Endodermal cell (in vitro differentiated cells): ENCODE data around the gene ERP27. TPM values are rescaled to one million over a fixed set of nuclear protein-coding genes. Genes with fewer than 3 reads are reported as not detected.

Experiments
- DNase-seq: peaks from one replicate; pipeline ENCODE4 v3.0.0-alpha.2; 2017
- H3K27ac ChIP-seq: 2 replicates; pipeline ENCODE4 v1.5.1; 2013; ENCODE audit warnings: mild to moderate bottlenecking, low read depth, low read length, moderate library complexity
- H3K27me3 ChIP-seq: 2 replicates; pipeline ENCODE4 v1.6.1; 2013; ENCODE audit warnings: mild to moderate bottlenecking, low read length, moderate library complexity; ENCODE audit not compliant: insufficient read depth, control insufficient read depth, poor library complexity, severe bottlenecking
- H3K36me3 ChIP-seq: 2 replicates; pipeline ENCODE4 v1.7.0; 2013; ENCODE audit warnings: mild to moderate bottlenecking, low read length, moderate library complexity; ENCODE audit not compliant: control insufficient read depth, insufficient read depth
- H3K4me1 ChIP-seq: one replicate; pipeline ENCODE4 v1.7.0; 2013; ENCODE audit warnings: low read length; ENCODE audit not compliant: control insufficient read depth, insufficient read depth
- H3K4me3 ChIP-seq: 2 replicates; pipeline ENCODE4 v1.5.1; 2013; ENCODE audit warnings: mild to moderate bottlenecking, low read length, moderate library complexity
- H3K9ac ChIP-seq: 2 replicates; pipeline ENCODE4 v1.6.1; 2013; ENCODE audit warnings: mild to moderate bottlenecking, low read length, moderate library complexity; ENCODE audit not compliant: poor library complexity, severe bottlenecking; ENCODE audit errors: extremely low read depth
- H3K9me3 ChIP-seq: 2 replicates; pipeline ENCODE4 v1.6.1; 2013; ENCODE audit warnings: mild to moderate bottlenecking, low read length, moderate library complexity; ENCODE audit not compliant: control insufficient read depth
- H3K27ac Mint-ChIP-seq: 2 replicates; pipeline ENCODE4 v1.8.0; 2020; ENCODE audit warnings: mixed read lengths
- H3K27me3 Mint-ChIP-seq: 2 replicates; pipeline ENCODE4 v1.8.0; 2021; ENCODE audit warnings: mild to moderate bottlenecking, mixed read lengths; ENCODE audit not compliant: insufficient read depth
- H3K36me3 Mint-ChIP-seq: 2 replicates; pipeline ENCODE4 v1.8.0; 2020; ENCODE audit warnings: low read depth, mixed read lengths
- H3K4me1 Mint-ChIP-seq: 2 replicates; pipeline ENCODE4 v1.8.0; 2020; ENCODE audit warnings: mixed read lengths
- H3K4me3 Mint-ChIP-seq: 2 replicates; pipeline ENCODE4 v1.8.0; 2020; ENCODE audit warnings: mild to moderate bottlenecking, moderate library complexity, mixed read lengths
- H3K9me3 Mint-ChIP-seq: 2 replicates; pipeline ENCODE4 v1.8.0; 2020; ENCODE audit warnings: mild to moderate bottlenecking, mixed read lengths
- CTCF ChIP-seq: fragments of 200-600 bp; sonication (generic); conservative IDR thresholded peaks from 2 replicates; pipeline ENCODE4 v1.5.0; 2021; ENCODE audit warnings: antibody characterized with exemption, mild to moderate bottlenecking
- WGBS, 2 experiments: methylation state at CpG; one replicate each; pipeline versions ENCODE4 v1.1.5 to v1.1.7; 2013; ENCODE audit warnings: missing lambda C conversion rate in 2 of 2, mixed read lengths in 1 of 2; ENCODE audit not compliant: insufficient coverage in 1 of 2, insufficient read length in 1 of 2; 5-methylcytosine and 5-hydroxymethylcytosine counted together
- total RNA-seq, 2 donors: library from RNA; stranded (reverse); fragmentation: NEBNext Ultra II Directional in 1 of 2; extraction: Animal tissue kit (Norgen Biotek cat#: 25700) in 1 of 2; gene quantifications; 2 replicates in 1 of 2; 3 replicates in 1 of 2; pipeline ENCODE4 v1.2.1, GENCODE V29; 2021

Gene ERP27
- total RNA-seq, 2 donors from 2014 or later: 0.15 to 0.22 TPM

GRCh38 chr12:14878488-14878887 is 59.8 kb downstream of the ERP27 start:
- DNase-seq: no peak
- no peak overlapping the region for H3K9ac ChIP-seq
- no peak overlapping the region for H3K27ac Mint-ChIP-seq
- H3K9me3 Mint-ChIP-seq: no peaks in the 10 kb centered on the region
- H3K4me3 Mint-ChIP-seq: no peak overlapping the region
- no peaks in the 10 kb centered on the region for H3K27me3 ChIP-seq
- no peaks in the 10 kb centered on the region for H3K36me3 Mint-ChIP-seq
- 100% methylated on average over 1 of the region's 1 CpG; no CpG with 5 or more reads in 1 of the 2 experiments for WGBS, 2 experiments
- no peaks in the 10 kb centered on the region for H3K4me1 Mint-ChIP-seq
- H3K9me3 ChIP-seq: no peaks in the 10 kb centered on the region
- no peaks in the 10 kb centered on the region for H3K36me3 ChIP-seq
- no peak overlapping the region for H3K4me3 ChIP-seq
- no peaks in the 10 kb centered on the region for H3K4me1 ChIP-seq
- H3K27ac ChIP-seq: no peak overlapping the region
- no peaks in the 10 kb centered on the region for H3K27me3 Mint-ChIP-seq
- no peak for TF ChIP-seq CTCF

GRCh38 chr12:14876833-14877232 is 61.5 kb downstream of the ERP27 start:
- Histone ChIP-seq H3K9me3 (no peaks in the 10 kb centered on the region), H3K4me3 (no peak overlapping the region), H3K27me3 (no peaks in the 10 kb centered on the region), H3K36me3 (no peaks in the 10 kb centered on the region), H3K27ac (no peak overlapping the region), H3K9ac (no peak overlapping the region), H3K4me1 (no peaks in the 10 kb centered on the region)
- H3K36me3 Mint-ChIP-seq: no peaks in the 10 kb centered on the region
- no peak overlapping the region for H3K4me3 Mint-ChIP-seq
- no peak overlapping the region for H3K27ac Mint-ChIP-seq
- no peak for DNase-seq
- no peak for TF ChIP-seq CTCF
- 87 to 89% methylated on average over 1 to 2 of the region's 2 CpGs for WGBS, 2 experiments
- H3K27me3 Mint-ChIP-seq: no peaks in the 10 kb centered on the region
- H3K9me3 Mint-ChIP-seq: no peaks in the 10 kb centered on the region
- no peaks in the 10 kb centered on the region for H3K4me1 Mint-ChIP-seq

GRCh38 chr12:14874882-14875281 is 63.5 kb downstream of the ERP27 start:
- no peaks in the 10 kb centered on the region for H3K4me1 ChIP-seq
- no peaks in the 10 kb centered on the region for H3K4me1 Mint-ChIP-seq
- H3K4me3 Mint-ChIP-seq: no peak overlapping the region
- no peaks in the 10 kb centered on the region for H3K36me3 ChIP-seq
- H3K9ac ChIP-seq: no peak overlapping the region
- H3K27ac ChIP-seq: no peak overlapping the region
- H3K9me3 ChIP-seq: no peaks in the 10 kb centered on the region
- H3K9me3 Mint-ChIP-seq: no peaks in the 10 kb centered on the region
- no peak for DNase-seq
- no peak for TF ChIP-seq CTCF
- no peaks in the 10 kb centered on the region for H3K27me3 ChIP-seq
- 81 to 100% methylated on average over 1 to 3 of the region's 3 CpGs for WGBS, 2 experiments
- H3K4me3 ChIP-seq: no peak overlapping the region
- no peaks in the 10 kb centered on the region for H3K36me3 Mint-ChIP-seq
- no peak overlapping the region for H3K27ac Mint-ChIP-seq
- H3K27me3 Mint-ChIP-seq: no peaks in the 10 kb centered on the region
